ENCODE results near the gene EVC.
"Not testable (repeated sequence)": the region's sequence is repeated elsewhere in the genome, so short reads cannot be mapped to it uniquely, and the experiment has no call there.

EVC gene

GRCh38 chr4:5845035-5845905 is 134.3 kb downstream of the EVC start:
- no peak for DNase-seq (ENCODE audit: low spot score)

- DNase-seq (ENCODE audit: low spot score) = no peak
Measured at GRCh38 chr4:5851637-5852301, 140.8 kb downstream of the EVC start.

GRCh38 chr4:5852523-5853202 is 141.7 kb downstream of the EVC start:
- no peak for DNase-seq (ENCODE audit: low spot score)

GRCh38 chr4:5854929-5855328 is 143.9 kb downstream of the EVC start:
- no peak for DNase-seq (ENCODE audit: low spot score)

- not testable (repeated sequence) for DNase-seq (ENCODE audit: low spot score)
Measured at GRCh38 chr4:5856362-5856761, 145.4 kb downstream of the EVC start.

- DNase-seq (ENCODE audit: low spot score) = no peak
Measured at GRCh38 chr4:5857199-5857598, 146.2 kb downstream of the EVC start.

GRCh38 chr4:5858020-5858769 is 147.2 kb downstream of the EVC start:
- DNase-seq (ENCODE audit: low spot score) = no peak

GRCh38 chr4:5863461-5864113 is 152.6 kb downstream of the EVC start:
- DNase-seq (ENCODE audit: low spot score) = peak; percentile 91
